C4-2B (cell line): Measurements from ENCODE around the gene MSI2.

Experiments
- H3K27ac ChIP-seq: fragments of 450-650 bp; 2 replicates; pipeline ENCODE4 v1.5.1; 2017
- ZFX ChIP-seq: fragments of 450-650 bp; IDR thresholded peaks from 2 replicates; pipeline ENCODE4 v1.6.1; 2017
- TF ChIP-seq, protein P1 (sequence below): fragments of 450-650 bp; conservative IDR thresholded peaks from 2 replicates; pipeline ENCODE4 v1.5.1; 2017; ENCODE audit warnings: mild to moderate bottlenecking

MSI2 gene

GRCh38 chr17:57261084-57261461, 4.8 kb downstream of the MSI2 start:
- no peak overlapping the region for H3K27ac ChIP-seq
- TF ChIP-seq ZFX: no peak
- TF ChIP-seq, protein P1, sequence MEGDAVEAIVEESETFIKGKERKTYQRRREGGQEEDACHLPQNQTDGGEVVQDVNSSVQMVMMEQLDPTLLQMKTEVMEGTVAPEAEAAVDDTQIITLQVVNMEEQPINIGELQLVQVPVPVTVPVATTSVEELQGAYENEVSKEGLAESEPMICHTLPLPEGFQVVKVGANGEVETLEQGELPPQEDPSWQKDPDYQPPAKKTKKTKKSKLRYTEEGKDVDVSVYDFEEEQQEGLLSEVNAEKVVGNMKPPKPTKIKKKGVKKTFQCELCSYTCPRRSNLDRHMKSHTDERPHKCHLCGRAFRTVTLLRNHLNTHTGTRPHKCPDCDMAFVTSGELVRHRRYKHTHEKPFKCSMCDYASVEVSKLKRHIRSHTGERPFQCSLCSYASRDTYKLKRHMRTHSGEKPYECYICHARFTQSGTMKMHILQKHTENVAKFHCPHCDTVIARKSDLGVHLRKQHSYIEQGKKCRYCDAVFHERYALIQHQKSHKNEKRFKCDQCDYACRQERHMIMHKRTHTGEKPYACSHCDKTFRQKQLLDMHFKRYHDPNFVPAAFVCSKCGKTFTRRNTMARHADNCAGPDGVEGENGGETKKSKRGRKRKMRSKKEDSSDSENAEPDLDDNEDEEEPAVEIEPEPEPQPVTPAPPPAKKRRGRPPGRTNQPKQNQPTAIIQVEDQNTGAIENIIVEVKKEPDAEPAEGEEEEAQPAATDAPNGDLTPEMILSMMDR: no peak

- no peak overlapping the region for H3K27ac ChIP-seq
- TF ChIP-seq, protein P1: no peak
- TF ChIP-seq ZFX: no peak
These were observed 6.2 kb downstream of the MSI2 start for GRCh38 chr17:57262557-57262956.

- no peak overlapping the region for H3K27ac ChIP-seq
- TF ChIP-seq, protein P1: no peak
- no peak for TF ChIP-seq ZFX
These were observed 7.9 kb downstream of the MSI2 start for GRCh38 chr17:57264250-57264649.

- TF ChIP-seq, protein P1: no peak
- TF ChIP-seq ZFX: no peak
- H3K27ac ChIP-seq: no peak overlapping the region
These were observed 8.5 kb downstream of the MSI2 start for GRCh38 chr17:57264776-57265175.

DNA sequence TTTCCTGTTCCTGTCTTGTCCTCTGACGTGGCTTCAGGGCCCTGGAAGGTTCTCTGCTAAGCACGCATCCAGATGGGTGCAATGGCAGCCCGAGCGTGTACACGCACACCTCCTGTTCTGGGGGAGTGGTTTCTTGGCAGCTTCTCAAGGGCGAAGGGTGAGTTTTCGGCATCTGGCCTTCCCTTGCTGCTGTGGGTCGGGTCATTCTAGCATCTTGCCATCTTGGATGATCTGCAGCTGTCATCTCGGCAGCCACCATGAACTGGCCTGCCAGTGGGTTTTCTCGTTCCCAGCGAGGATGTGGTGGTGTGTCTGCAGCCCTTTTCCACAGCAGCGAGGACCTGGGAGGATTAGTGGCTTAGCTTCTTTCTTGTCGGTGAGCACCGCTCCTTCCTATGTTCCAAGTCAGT, 10.6 kb downstream of the MSI2 start:
- no peak overlapping the region for H3K27ac ChIP-seq
- TF ChIP-seq, protein P1: no peak
- TF ChIP-seq ZFX: no peak

DNA sequence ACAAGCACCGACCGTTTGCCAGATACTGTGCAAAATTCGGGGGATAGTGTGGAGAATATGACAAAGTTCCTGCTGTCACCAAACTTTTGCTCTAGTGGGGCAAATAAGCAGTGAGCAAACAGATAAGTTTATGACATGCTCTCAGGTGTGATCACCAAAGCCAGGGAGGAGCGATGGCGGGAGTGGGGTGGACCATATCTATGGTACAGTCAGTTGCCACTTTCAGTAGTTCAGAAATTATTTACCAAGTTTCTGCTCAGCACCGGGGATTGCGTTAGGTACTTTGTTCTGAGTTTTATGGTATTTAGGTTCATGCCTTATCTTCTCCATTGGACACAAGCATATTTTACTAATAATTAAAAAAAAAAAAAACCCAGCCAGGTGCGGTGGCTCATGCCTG, 11.9 kb downstream of the MSI2 start:
- TF ChIP-seq, protein P1: no peak
- no peak for TF ChIP-seq ZFX
- no peak overlapping the region for H3K27ac ChIP-seq

GRCh38 chr17:57269052-57269451, 12.7 kb downstream of the MSI2 start:
- TF ChIP-seq ZFX: no peak
- no peak overlapping the region for H3K27ac ChIP-seq

DNA sequence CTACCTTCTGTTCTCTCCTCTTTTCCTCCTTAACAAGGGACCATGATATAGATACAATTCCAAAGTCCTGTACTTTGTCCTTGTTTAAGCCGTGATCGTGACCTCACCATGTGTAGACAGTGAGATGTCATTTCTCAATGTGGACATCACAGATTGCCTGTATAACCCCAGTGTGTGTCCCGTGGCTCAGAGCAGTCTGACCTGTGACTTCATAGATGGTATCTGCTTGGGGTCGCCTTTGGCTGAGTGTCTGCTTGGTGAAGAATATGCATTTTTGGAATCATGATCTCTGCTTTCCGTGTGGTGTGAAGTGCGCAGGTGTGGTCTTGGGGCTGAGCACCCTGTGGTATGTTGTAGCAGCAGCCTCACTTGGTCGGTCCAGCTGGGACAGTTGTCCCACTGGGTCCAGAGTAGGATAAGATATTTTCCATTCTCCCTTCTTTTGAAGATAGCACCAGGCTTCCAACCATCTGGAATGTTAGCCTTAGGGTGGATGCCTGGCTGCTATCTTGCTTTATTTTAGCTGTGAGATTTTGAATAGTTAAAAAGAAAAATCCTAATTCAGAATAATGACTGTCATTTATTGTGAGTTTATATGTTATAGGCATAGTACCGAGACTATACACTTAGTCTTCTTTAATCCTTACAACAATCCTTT, 13.4 kb downstream of the MSI2 start:
- TF ChIP-seq, protein P1: no peak
- TF ChIP-seq ZFX: no peak
- H3K27ac ChIP-seq: no peak overlapping the region
